IMR-90 (cell line): ENCODE data around the gene PTPRK. TPM values are rescaled to one million over a fixed set of nuclear protein-coding genes. Genes with fewer than 3 reads are reported as not detected.

ENCODE experiments used
- ATAC-seq: fragments of 200-7000 bp; cut with Tn5 transposase; 2 replicates; pipeline ENCODE4 v1.9.1; 2020; ENCODE audit warnings: low read depth, mild to moderate bottlenecking, moderate library complexity
- BruUV-seq: library from RNA; stranded (reverse); fragments of 400-500 nt; replicated peaks from 2 replicates; lab custom pipeline; 2021; lab: Mats Ljungman, UMichigan
- CTCF ChIA-PET: fragments of 300-600 bp; formaldehyde crosslinking; extraction: SDS; loops from one replicate; lab custom pipeline; 2021; ENCODE audit warnings: antibody characterized with exemption; lab: Yijun Ruan, JAX
- POLR2A ChIA-PET: fragments of 300-600 bp; sonication (Branson Sonifier 250); formaldehyde crosslinking; loops from one replicate; lab custom pipeline; 2022; ENCODE audit warnings: antibody characterized with exemption; ENCODE audit not compliant: unreplicated experiment; lab: Charles Lee
- DNase-seq: peaks from one replicate; pipeline ENCODE4 v3.0.0; 2013
- H2AFZ ChIP-seq: replicated peaks from 2 replicates; pipeline ENCODE3; 2013; ENCODE audit warnings: low read length, mild to moderate bottlenecking; ENCODE audit not compliant: poor library complexity
- H2AK5ac ChIP-seq: 2 replicates; pipeline ENCODE4 v1.6.1; 2013; ENCODE audit warnings: low read depth, low read length, inconsistent platforms
- H2AK9ac ChIP-seq: replicated peaks from 2 replicates; pipeline ENCODE3; 2013; ENCODE audit warnings: mild to moderate bottlenecking, low read depth, low read length, moderate library complexity; ENCODE audit not compliant: poor library complexity
- H2BK120ac ChIP-seq: 2 replicates; pipeline ENCODE4 v1.6.1; 2013; ENCODE audit warnings: low read depth, low read length, inconsistent platforms
- H2BK15ac ChIP-seq: 3 replicates; pipeline ENCODE4 v1.6.1; 2013; ENCODE audit warnings: low read depth, low read length, inconsistent platforms
- H2BK20ac ChIP-seq: 2 replicates; pipeline ENCODE4 v1.6.1; 2013; ENCODE audit warnings: low read depth, mild to moderate bottlenecking, inconsistent platforms, low read length, moderate library complexity
- H2BK5ac ChIP-seq: 2 replicates; pipeline ENCODE4 v1.6.1; 2013; ENCODE audit warnings: mild to moderate bottlenecking, low read depth, low read length, inconsistent platforms; ENCODE audit not compliant: poor library complexity, severe bottlenecking
- H3K14ac ChIP-seq: replicated peaks from 2 replicates; pipeline ENCODE4 v1.6.1; 2013; ENCODE audit warnings: low read depth, low read length, inconsistent platforms
- H3K18ac ChIP-seq: 2 replicates; pipeline ENCODE4 v1.6.1; 2013; ENCODE audit warnings: low read depth, low read length, control low read depth
- H3K23ac ChIP-seq: 2 replicates; pipeline ENCODE4 v1.6.1; 2013; ENCODE audit warnings: low read depth, low read length, inconsistent platforms
- H3K27ac ChIP-seq: 2 replicates; pipeline ENCODE4 v1.5.1; 2013; ENCODE audit warnings: mild to moderate bottlenecking, control low read depth, low read length; ENCODE audit not compliant: insufficient read depth
- H3K27me3 ChIP-seq: 2 replicates; pipeline ENCODE4 v1.6.1; 2013; ENCODE audit warnings: low read length; ENCODE audit not compliant: control insufficient read depth, insufficient read depth
- H3K36me3 ChIP-seq: 2 replicates; pipeline ENCODE4 v1.6.1; 2013; ENCODE audit warnings: low read length, mixed read lengths; ENCODE audit not compliant: control insufficient read depth, insufficient read depth
- H3K4ac ChIP-seq: 2 replicates; pipeline ENCODE4 v1.6.1; 2013; ENCODE audit warnings: low read depth, low read length, inconsistent platforms
- H3K4me1 ChIP-seq: 2 replicates; pipeline ENCODE4 v1.6.1; 2013; ENCODE audit warnings: low read length, mixed read lengths; ENCODE audit not compliant: control insufficient read depth, insufficient read depth
- H3K4me2 ChIP-seq: 2 replicates; pipeline ENCODE4 v1.6.1; 2013; ENCODE audit warnings: low read depth, mild to moderate bottlenecking, control low read depth, low read length, moderate library complexity
- H3K4me3 ChIP-seq: 2 replicates; pipeline ENCODE4 v1.5.1; 2013; ENCODE audit warnings: low read depth, mild to moderate bottlenecking, control low read depth, low read length, moderate library complexity; ENCODE audit not compliant: insufficient read depth
- H3K56ac ChIP-seq: 2 replicates; pipeline ENCODE4 v1.6.1; 2013; ENCODE audit warnings: low read length, inconsistent platforms; ENCODE audit not compliant: insufficient read depth; ENCODE audit errors: extremely low read depth
- H3K79me1 ChIP-seq, 2 experiments: 2 replicates each; pipeline ENCODE4 v1.6.1; 2013; ENCODE audit warnings: low read length in 2 of 2, inconsistent platforms in 1 of 2, low read depth in 1 of 2
- H3K9ac ChIP-seq: 2 replicates; pipeline ENCODE4 v1.6.1; 2013; ENCODE audit warnings: low read depth, low read length, control low read depth
- H3K9me1 ChIP-seq: 2 replicates; pipeline ENCODE4 v1.6.1; 2013; ENCODE audit warnings: low read length, inconsistent platforms; ENCODE audit not compliant: insufficient read depth
- H3K9me3 ChIP-seq: 2 replicates; pipeline ENCODE4 v1.6.1; 2013; ENCODE audit warnings: low read length; ENCODE audit not compliant: control insufficient read depth, insufficient read depth
- H4K20me1 ChIP-seq: 2 replicates; pipeline ENCODE4 v1.6.1; 2013; ENCODE audit warnings: low read length, inconsistent platforms; ENCODE audit not compliant: insufficient read depth
- H4K5ac ChIP-seq: 2 replicates; pipeline ENCODE4 v1.6.1; 2013; ENCODE audit warnings: mild to moderate bottlenecking, low read depth, low read length, control low read depth
- H4K8ac ChIP-seq, 2 experiments: 2 replicates each; pipeline ENCODE4 v1.6.1; 2013; ENCODE audit warnings: low read depth in 2 of 2, low read length in 2 of 2, control low read depth in 1 of 2, inconsistent platforms in 1 of 2
- H4K91ac ChIP-seq: 2 replicates; pipeline ENCODE4 v1.6.1; 2013; ENCODE audit warnings: low read depth, low read length, inconsistent platforms; ENCODE audit not compliant: insufficient read depth
- CHD1 ChIP-seq: IDR thresholded peaks from 2 replicates; pipeline ENCODE4 v1.6.1; 2012; ENCODE audit warnings: low read depth, low read length, improper control_type of control experiment
- MAFK ChIP-seq: IDR thresholded peaks from 2 replicates; pipeline ENCODE4 v1.6.1; 2012; ENCODE audit warnings: low read depth, low read length, improper control_type of control experiment
- NFE2L2 ChIP-seq: fragments of 150-350 bp; IDR thresholded peaks from 2 replicates; pipeline ENCODE4 v1.6.1; 2016; ENCODE audit warnings: low read depth, mild to moderate bottlenecking, low read length
- whole genome bisulfite sequencing, 2 experiments: methylation state at CpG; one replicate each; pipeline versions ENCODE4 v1.1.5 to v1.1.7; 2013; ENCODE audit warnings: missing lambda C conversion rate in 2 of 2; ENCODE audit not compliant: insufficient read length in 1 of 2; ENCODE audit errors: extremely low coverage in 2 of 2; 5-methylcytosine and 5-hydroxymethylcytosine counted together
- dilution Hi-C: fragments of 300-500 bp; cut with HindIII; formaldehyde crosslinking; loops from one replicate; pipeline ENCODE4 v1.14.3; 2018; ENCODE audit warnings: low sequenced_read_pairs; ENCODE audit not compliant: unreplicated experiment
- in situ Hi-C: fragments of 300-500 bp; cut with MboI; formaldehyde crosslinking; loops from 3 replicates; pipeline ENCODE4 v1.14.3; 2019; ENCODE audit warnings: low sequenced_read_pairs, inconsistent platforms, mixed read lengths
- intact Hi-C: fragments of 100-400 bp; cut with micrococcal nuclease; formaldehyde crosslinking; loops from 2 replicates; pipeline ENCODE4 v1.10.0; 2022
- polyA plus RNA-seq, 3 experiments: library from polyadenylated mRNA; depleted of rRNA; stranded (reverse); fragments of >200 nt; gene quantifications; 2 replicates each; pipeline ENCODE4 v1.2.3, GENCODE V29; 2012; ENCODE audit warnings: low replicate concordance in 1 of 3
- total RNA-seq: library from RNA; depleted of rRNA; stranded (reverse); fragments of >200 nt; gene quantifications from 2 replicates; pipeline ENCODE4 v1.2.3, GENCODE V29; 2012

Gene PTPRK
- total and polyA plus RNA-seq, 2 of the 4 experiments (the other 2 are of a cell fraction): 18.0 to 80.8 TPM

GRCh38 chr6:128127650-128128049 is 392.7 kb downstream of the PTPRK start:
- CTCF ChIA-PET: interaction anchor here (1.2 kb wide), 1 partner anchor 9 kb away, joined by 3 read pairs; no protein-coding TSS in a partner anchor
- no peak overlapping the region for H3K27ac ChIP-seq
- no peak overlapping the region for H4K91ac ChIP-seq
- H2AK5ac ChIP-seq: no peak overlapping the region
- H2BK20ac ChIP-seq: no peak overlapping the region
- peaks cover 6 to 16% of the 10 kb centered on the region in 2 experiments; a peak in 3 of 4 replicates for H3K79me1 ChIP-seq
- no peaks in the 10 kb centered on the region for H3K27me3 ChIP-seq
- no peak for DNase-seq
- BruUV-seq: no TSS peak
- H3K4ac ChIP-seq: no peak overlapping the region
- no peak for ATAC-seq
- no peak overlapping the region for H4K5ac ChIP-seq
- no peak overlapping the region for H3K4me3 ChIP-seq
- no peak overlapping the region for H3K56ac ChIP-seq
- WGBS, 2 experiments: no CpG with 5 or more reads among the region's 1 CpG
- no peak overlapping the region for H3K4me2 ChIP-seq
- intact Hi-C loops (no loop called here), in situ Hi-C loops (no loop called here), dilution Hi-C loops (no loop called here)
- H2BK15ac ChIP-seq: no peak overlapping the region
- no peaks in the 10 kb centered on the region for H3K9me3 ChIP-seq
- POLR2A ChIA-PET: no interaction called here
- no peak overlapping the region for H3K9ac ChIP-seq
- H4K8ac ChIP-seq: no peak overlapping the region
- no peak overlapping the region for H3K18ac ChIP-seq
- H4K20me1 ChIP-seq: peaks cover 6% of the 10 kb centered on the region; the same call in 1 of the 2 replicates
- TF ChIP-seq CHD1 (no peak), MAFK (peak; percentile 89), NFE2L2 (peak; percentile 83)
- H3K14ac ChIP-seq: no peak overlapping the region
- H2BK120ac ChIP-seq: no peak overlapping the region
- no peaks in the 10 kb centered on the region for H3K36me3 ChIP-seq
- no peak overlapping the region for H2AFZ ChIP-seq
- H3K23ac ChIP-seq: no peak overlapping the region
- peaks cover 4% of the 10 kb centered on the region for H3K4me1 ChIP-seq
- no peak overlapping the region for H2BK5ac ChIP-seq
- 0 out of 2 replicates have a peak, but pooled peaks cover 3% of the 10 kb centered on the region for H3K9me1 ChIP-seq
- no peak overlapping the region for H2AK9ac ChIP-seq
